ENCODE data around the gene RFX8.

Gene RFX8

DNA sequence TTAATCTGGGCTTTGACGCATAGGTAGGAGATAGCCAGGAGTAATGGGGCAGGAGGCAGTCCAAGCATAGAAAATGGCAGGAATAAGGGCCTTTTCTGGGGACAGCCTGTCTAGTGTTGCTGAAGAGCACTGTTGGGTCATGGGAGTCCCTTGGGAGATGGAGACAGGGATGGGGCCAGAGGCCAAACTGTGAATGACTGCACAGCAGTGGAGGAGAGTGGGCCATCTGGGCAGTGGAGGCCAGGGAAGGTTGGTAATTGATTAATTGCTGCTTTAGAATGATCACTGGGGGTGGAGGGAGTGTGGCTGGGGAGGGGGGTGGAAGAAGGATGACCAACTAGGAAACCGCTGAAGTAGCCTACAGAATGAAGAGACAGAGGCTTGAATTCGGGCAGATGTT is 59.0 kb downstream of the RFX8 start:
- H3K27ac ChIP-seq (ENCODE audit: low read depth, low read length): no peak overlapping the region
- no peak overlapping the region for H3K4me3 ChIP-seq (ENCODE audit: low read length)
- no peaks in the 10 kb centered on the region for H3K27me3 ChIP-seq (ENCODE audit: control insufficient read depth, insufficient read depth, low read length)
- no peaks in the 10 kb centered on the region for H3K36me3 ChIP-seq (ENCODE audit: control insufficient read depth, insufficient read depth, low read length)
- no peak overlapping the region for H3K9ac ChIP-seq (ENCODE audit: low read length)
- H3K4me1 ChIP-seq (ENCODE audit: control insufficient read depth, insufficient read depth, low read length): no peaks in the 10 kb centered on the region

DNA sequence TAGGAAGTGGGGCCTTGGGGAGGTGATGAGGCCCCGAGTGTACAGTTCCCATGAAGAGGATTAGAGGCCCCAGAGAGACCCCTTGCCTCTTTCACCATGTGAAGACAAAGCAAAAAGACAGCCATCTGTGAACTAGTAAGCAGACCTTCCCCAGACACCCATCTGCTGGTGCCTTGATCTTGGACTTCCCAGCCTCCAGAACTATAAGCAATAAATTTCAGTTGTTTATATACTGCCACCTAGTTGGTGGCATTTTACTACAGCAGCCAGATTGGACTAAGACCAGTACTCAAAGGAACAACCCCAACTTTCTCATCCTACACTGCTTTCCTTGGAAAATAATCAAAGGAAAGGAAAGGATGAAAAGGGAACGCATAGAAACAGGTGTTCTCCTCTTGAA is 59.7 kb downstream of the RFX8 start:
- Histone ChIP-seq H3K27me3 (ENCODE audit: control insufficient read depth, insufficient read depth, low read length) (no peaks in the 10 kb centered on the region), H3K4me1 (ENCODE audit: control insufficient read depth, insufficient read depth, low read length) (no peaks in the 10 kb centered on the region), H3K36me3 (ENCODE audit: control insufficient read depth, insufficient read depth, low read length) (no peaks in the 10 kb centered on the region), H3K4me3 (ENCODE audit: low read length) (no peak overlapping the region), H3K9ac (ENCODE audit: low read length) (no peak overlapping the region), H3K27ac (ENCODE audit: low read depth, low read length) (no peak overlapping the region)

DNA sequence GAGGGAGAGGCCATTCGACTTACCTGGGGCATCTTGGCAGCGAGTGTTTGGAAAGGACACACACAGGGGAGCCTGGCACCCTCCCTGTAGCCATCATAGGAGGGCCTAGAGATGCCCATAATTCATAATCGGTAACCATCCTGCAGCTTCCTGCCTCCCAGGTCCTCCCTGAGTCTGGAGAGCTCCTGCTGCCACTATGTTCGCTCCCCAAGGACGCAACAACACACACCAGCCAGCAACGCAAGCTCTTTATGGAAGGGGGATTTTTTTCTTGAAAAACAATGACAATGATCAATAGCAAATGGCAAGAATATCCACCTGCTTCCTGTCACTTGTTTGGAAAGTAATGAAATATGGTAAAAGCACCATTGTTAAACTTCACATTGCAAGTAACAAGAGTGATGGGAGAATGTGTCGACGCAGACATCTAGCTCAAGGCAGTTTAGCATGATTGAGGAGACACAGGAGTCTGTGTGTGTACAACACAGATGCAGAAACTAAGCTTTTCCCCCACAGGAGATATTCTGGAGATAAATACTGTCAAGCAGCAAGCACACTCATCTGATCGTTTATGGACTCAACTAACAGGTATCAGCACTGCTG is 62.7 kb downstream of the RFX8 start:
- H3K36me3 ChIP-seq (ENCODE audit: control insufficient read depth, insufficient read depth, low read length): no peaks in the 10 kb centered on the region
- H3K27ac ChIP-seq (ENCODE audit: low read depth, low read length): no peak overlapping the region
- H3K9ac ChIP-seq (ENCODE audit: low read length): no peak overlapping the region
- no peaks in the 10 kb centered on the region for H3K4me1 ChIP-seq (ENCODE audit: control insufficient read depth, insufficient read depth, low read length)
- H3K4me3 ChIP-seq (ENCODE audit: low read length): no peak overlapping the region
- no peaks in the 10 kb centered on the region for H3K27me3 ChIP-seq (ENCODE audit: control insufficient read depth, insufficient read depth, low read length)

DNA sequence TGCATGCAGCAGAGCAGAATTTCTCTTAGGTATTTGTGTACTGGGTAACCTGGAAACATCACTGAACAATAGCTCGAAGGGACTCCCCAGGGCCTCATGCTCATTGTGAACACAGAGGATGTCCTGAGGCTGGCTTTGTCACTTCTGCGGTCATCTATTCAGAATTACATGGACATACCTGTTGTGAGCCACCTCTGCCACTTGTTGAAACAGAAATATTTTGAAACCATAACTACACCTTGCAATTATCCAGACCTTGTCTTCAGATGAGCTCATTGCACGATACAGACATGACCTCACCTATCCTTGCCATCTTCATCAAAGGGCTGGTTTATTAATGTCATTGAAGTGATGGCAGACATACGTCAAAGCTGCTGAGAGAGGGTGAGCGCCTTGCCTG is 64.2 kb downstream of the RFX8 start:
- H3K27ac ChIP-seq (ENCODE audit: low read depth, low read length): no peak overlapping the region
- no peak overlapping the region for H3K4me3 ChIP-seq (ENCODE audit: low read length)
- no peaks in the 10 kb centered on the region for H3K27me3 ChIP-seq (ENCODE audit: control insufficient read depth, insufficient read depth, low read length)
- no peak overlapping the region for H3K9ac ChIP-seq (ENCODE audit: low read length)
- H3K4me1 ChIP-seq (ENCODE audit: control insufficient read depth, insufficient read depth, low read length): no peaks in the 10 kb centered on the region
- H3K36me3 ChIP-seq (ENCODE audit: control insufficient read depth, insufficient read depth, low read length): no peaks in the 10 kb centered on the region

DNA sequence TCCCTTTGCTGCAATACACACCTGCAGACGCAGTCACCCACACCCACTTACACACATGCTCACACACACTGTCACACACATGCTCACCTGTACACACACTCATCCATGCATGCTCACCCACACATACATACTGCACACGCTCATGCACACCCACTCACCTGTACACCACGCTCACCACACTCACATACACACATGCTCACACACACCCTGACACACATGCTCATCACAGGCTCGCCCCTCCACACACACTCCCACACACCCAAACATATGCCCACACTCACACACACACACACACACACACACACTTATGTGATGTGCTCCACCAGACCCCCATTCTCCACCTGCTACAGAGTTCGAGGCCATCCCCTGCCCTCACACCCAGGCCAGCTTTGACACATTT is 64.8 kb downstream of the RFX8 start:
- Histone ChIP-seq H3K27me3 (ENCODE audit: control insufficient read depth, insufficient read depth, low read length) (no peaks in the 10 kb centered on the region), H3K4me3 (ENCODE audit: low read length) (no peak overlapping the region), H3K27ac (ENCODE audit: low read depth, low read length) (no peak overlapping the region), H3K4me1 (ENCODE audit: control insufficient read depth, insufficient read depth, low read length) (no peaks in the 10 kb centered on the region), H3K9ac (ENCODE audit: low read length) (no peak overlapping the region), H3K36me3 (ENCODE audit: control insufficient read depth, insufficient read depth, low read length) (no peaks in the 10 kb centered on the region)

DNA sequence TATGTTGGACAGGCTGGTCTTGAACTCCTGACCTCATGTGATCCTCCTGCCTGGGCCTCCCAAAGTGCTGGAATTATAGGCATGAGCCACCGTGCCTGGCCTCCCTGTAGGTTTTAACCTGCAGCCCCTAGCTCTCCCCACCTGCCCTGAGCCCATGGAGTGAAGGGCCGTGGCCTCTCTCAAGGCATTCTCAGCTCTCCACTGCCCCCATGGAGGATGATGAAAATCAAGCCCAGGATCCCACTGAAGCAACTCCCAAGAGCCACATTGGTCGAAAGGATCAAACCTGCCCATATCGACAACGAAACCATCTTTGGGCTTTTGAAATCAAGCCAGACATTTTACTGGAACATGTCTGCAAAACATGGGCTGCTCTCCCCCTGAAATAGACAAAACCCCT is 65.2 kb downstream of the RFX8 start:
- no peak overlapping the region for H3K4me3 ChIP-seq (ENCODE audit: low read length)
- no peaks in the 10 kb centered on the region for H3K27me3 ChIP-seq (ENCODE audit: control insufficient read depth, insufficient read depth, low read length)
- H3K27ac ChIP-seq (ENCODE audit: low read depth, low read length): no peak overlapping the region
- no peaks in the 10 kb centered on the region for H3K4me1 ChIP-seq (ENCODE audit: control insufficient read depth, insufficient read depth, low read length)
- no peak overlapping the region for H3K9ac ChIP-seq (ENCODE audit: low read length)
- no peaks in the 10 kb centered on the region for H3K36me3 ChIP-seq (ENCODE audit: control insufficient read depth, insufficient read depth, low read length)

DNA sequence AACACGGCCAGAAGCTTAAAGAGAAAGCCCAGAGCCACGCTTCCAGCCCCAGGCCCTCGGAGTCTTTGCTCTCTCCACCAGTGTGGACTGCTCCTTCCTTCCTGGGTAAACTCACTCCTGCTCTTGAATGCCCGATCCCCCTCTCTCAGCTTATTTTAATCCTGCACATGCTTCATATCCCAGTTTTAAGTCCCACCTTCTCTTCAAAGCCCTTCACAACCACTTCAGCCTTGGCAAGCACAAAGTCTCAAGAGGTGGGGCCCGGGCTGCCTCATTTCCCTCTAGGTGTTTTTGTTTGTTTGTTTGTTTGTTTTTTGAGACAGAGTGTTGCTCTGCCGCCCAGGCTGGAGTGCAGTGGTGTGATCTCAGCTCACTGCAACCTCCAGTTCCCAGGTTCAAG is 66.0 kb downstream of the RFX8 start:
- Histone ChIP-seq H3K9ac (ENCODE audit: low read length) (no peak overlapping the region), H3K27me3 (ENCODE audit: control insufficient read depth, insufficient read depth, low read length) (no peaks in the 10 kb centered on the region), H3K4me1 (ENCODE audit: control insufficient read depth, insufficient read depth, low read length) (no peaks in the 10 kb centered on the region), H3K4me3 (ENCODE audit: low read length) (no peak overlapping the region), H3K36me3 (ENCODE audit: control insufficient read depth, insufficient read depth, low read length) (no peaks in the 10 kb centered on the region), H3K27ac (ENCODE audit: low read depth, low read length) (no peak overlapping the region)

DNA sequence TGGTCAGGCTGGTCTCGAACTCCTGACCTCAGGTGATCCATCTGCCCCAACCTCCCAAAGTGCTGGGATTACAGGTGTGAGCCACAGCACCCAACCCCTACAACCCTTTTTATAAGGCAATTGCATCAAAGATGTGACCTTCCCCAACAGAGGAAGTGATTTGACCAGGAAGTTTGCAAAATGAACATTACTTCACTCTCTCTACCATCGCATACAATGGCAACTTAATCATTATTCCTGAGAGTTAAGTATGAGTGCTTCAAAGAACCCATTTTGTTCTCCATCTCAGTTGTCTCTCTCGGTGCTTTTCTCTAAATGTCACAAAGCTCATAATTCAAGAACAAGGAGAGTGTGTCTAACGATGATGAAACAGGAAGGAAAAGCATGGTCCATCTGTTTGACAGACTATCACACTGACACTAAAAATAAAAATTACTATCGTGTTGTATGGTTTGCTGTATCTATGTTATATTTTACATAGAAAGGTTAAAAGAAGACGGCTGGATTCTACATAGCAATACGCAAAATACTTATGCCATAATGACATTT is 69.5 kb downstream of the RFX8 start:
- no peak overlapping the region for H3K9ac ChIP-seq (ENCODE audit: low read length)
- H3K27ac ChIP-seq (ENCODE audit: low read depth, low read length): no peak overlapping the region
- H3K27me3 ChIP-seq (ENCODE audit: control insufficient read depth, insufficient read depth, low read length): no peaks in the 10 kb centered on the region
- H3K4me3 ChIP-seq (ENCODE audit: low read length): no peak overlapping the region
- H3K4me1 ChIP-seq (ENCODE audit: control insufficient read depth, insufficient read depth, low read length): no peaks in the 10 kb centered on the region
- H3K36me3 ChIP-seq (ENCODE audit: control insufficient read depth, insufficient read depth, low read length): no peaks in the 10 kb centered on the region

DNA sequence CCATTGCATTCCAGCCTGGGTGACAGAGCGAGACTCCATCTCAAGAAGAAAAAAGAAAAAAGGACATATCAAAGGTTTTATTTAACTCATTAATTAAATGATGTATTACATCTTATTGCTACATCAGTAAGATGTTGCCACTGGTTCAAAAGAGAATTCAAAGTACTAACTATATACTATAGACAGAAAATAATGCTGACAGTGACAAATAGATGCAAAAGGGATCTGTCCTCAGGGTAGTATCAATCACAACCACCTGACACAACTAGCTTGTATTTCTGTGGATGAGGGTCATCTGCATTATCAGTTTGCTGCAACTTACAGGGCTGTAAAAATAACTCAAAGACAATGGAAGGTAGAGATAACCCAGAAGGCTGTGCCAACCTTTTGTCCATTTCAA is 71.2 kb downstream of the RFX8 start:
- Histone ChIP-seq H3K4me3 (ENCODE audit: low read length) (no peak overlapping the region), H3K27ac (ENCODE audit: low read depth, low read length) (no peak overlapping the region), H3K4me1 (ENCODE audit: control insufficient read depth, insufficient read depth, low read length) (no peaks in the 10 kb centered on the region)

DNA sequence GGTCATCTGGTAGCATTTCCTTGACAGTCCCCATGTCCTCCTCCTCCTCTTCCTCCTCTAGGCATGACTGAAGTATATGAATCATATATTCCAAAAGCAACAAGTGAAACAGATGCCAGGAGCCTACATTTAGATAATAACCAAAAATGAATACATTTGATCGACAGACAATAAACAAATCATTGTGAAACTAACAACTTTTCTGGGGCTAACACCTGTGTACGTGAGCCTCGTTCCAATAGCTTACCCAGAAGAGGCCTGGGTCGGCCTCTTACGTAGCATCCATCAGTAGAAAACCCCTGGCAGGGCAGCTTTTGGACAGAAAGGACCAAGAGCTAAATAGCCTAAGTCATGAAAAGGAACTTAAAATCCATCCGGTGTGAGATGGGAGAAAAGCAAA is 72.3 kb downstream of the RFX8 start:
- Histone ChIP-seq H3K27me3 (ENCODE audit: control insufficient read depth, insufficient read depth, low read length) (no peaks in the 10 kb centered on the region), H3K9ac (ENCODE audit: low read length) (no peak overlapping the region), H3K4me1 (ENCODE audit: control insufficient read depth, insufficient read depth, low read length) (no peaks in the 10 kb centered on the region), H3K36me3 (ENCODE audit: control insufficient read depth, insufficient read depth, low read length) (no peaks in the 10 kb centered on the region), H3K27ac (ENCODE audit: low read depth, low read length) (no peak overlapping the region), H3K4me3 (ENCODE audit: low read length) (no peak overlapping the region)

More for the DNA sequence above, 71.2 kb downstream of the RFX8 start:
- H3K27me3 ChIP-seq (ENCODE audit: control insufficient read depth, insufficient read depth, low read length): no peaks in the 10 kb centered on the region
- no peak overlapping the region for H3K9ac ChIP-seq (ENCODE audit: low read length)
- no peaks in the 10 kb centered on the region for H3K36me3 ChIP-seq (ENCODE audit: control insufficient read depth, insufficient read depth, low read length)

DNA sequence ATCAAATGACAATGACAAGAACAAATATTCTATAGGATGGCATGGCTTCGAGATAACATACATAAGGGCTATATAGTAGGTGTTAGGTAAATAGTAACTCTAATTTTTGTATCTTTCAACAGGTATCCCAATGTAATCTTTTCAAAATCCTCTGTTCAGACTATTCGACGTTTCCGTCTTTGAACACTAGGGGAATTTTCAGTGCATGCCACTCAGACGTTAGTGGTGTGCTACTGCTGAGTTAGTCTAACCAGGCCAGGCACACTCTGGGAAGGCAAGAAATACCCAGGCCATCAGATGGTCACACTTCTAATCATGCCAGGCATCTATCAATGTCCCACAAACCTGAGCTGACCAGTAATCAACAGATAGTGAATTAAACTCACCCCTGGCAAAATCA is 73.0 kb downstream of the RFX8 start:
- Histone ChIP-seq H3K9ac (ENCODE audit: low read length) (no peak overlapping the region), H3K4me1 (ENCODE audit: control insufficient read depth, insufficient read depth, low read length) (no peaks in the 10 kb centered on the region), H3K27me3 (ENCODE audit: control insufficient read depth, insufficient read depth, low read length) (no peaks in the 10 kb centered on the region), H3K27ac (ENCODE audit: low read depth, low read length) (no peak overlapping the region), H3K36me3 (ENCODE audit: control insufficient read depth, insufficient read depth, low read length) (no peaks in the 10 kb centered on the region), H3K4me3 (ENCODE audit: low read length) (no peak overlapping the region)

DNA sequence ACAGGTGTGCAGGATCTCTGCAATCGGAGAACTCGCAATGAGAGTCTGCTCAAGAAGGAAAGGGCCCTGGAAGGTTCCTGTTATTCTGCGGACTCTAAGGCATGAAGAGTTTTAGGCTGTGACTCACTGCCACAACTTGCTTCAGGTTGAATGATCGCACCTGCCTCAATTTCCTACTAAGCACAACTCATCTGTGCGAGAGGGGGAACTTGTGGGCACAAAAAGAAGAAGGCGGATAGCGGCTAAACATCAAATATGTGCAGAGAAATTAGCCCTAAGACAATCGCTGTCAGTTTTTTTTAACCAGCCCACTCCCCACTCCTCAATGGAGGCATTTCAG is 73.6 kb downstream of the RFX8 start:
- Histone ChIP-seq H3K36me3 (ENCODE audit: control insufficient read depth, insufficient read depth, low read length) (no peaks in the 10 kb centered on the region), H3K4me3 (ENCODE audit: low read length) (no peak overlapping the region), H3K4me1 (ENCODE audit: control insufficient read depth, insufficient read depth, low read length) (no peaks in the 10 kb centered on the region), H3K27me3 (ENCODE audit: control insufficient read depth, insufficient read depth, low read length) (no peaks in the 10 kb centered on the region), H3K9ac (ENCODE audit: low read length) (no peak overlapping the region), H3K27ac (ENCODE audit: low read depth, low read length) (no peak overlapping the region)

DNA sequence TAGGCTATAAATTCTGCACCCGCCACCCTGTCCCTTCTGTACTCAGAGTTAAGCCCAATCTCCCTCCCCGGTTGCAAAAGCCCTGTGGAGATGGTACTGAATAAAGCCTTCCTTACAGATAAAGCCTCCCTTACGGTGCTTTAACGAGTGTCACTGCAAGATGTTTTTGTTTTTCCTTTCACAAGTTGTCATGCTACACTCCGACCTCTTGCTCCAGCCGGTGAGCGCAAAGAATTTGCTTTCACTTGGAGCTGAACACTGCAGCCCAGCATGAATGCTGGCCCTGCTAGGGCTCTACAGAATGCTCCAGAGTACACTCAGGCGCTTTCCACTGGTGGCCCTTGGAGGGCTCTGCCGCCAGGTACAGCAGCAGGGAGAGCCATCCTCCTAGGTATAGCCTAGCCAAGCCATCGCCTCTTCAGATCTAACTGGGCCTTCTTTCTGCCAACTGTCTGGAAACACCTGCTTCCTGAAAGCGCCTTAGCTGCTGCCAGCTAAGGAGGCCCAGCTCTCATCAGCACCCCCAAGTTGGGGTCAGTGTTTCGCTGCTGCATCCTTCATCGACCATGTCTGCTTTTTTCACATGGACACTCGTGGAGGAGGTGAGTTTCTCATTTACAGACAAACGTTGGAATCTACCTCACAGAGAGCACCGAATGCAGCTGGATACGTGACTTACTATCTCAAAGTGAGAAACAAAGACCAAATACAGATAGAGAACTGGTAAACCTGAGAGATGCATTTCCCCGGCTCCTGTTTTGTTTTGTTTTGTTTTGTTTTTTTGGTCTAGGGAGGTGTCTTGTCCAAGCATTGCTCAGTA is 74.2 kb downstream of the RFX8 start:
- no peak overlapping the region for H3K4me3 ChIP-seq (ENCODE audit: low read length)
- H3K4me1 ChIP-seq (ENCODE audit: control insufficient read depth, insufficient read depth, low read length): no peaks in the 10 kb centered on the region
- H3K27me3 ChIP-seq (ENCODE audit: control insufficient read depth, insufficient read depth, low read length): no peaks in the 10 kb centered on the region
- no peak overlapping the region for H3K9ac ChIP-seq (ENCODE audit: low read length)
- no peaks in the 10 kb centered on the region for H3K36me3 ChIP-seq (ENCODE audit: control insufficient read depth, insufficient read depth, low read length)
- no peak overlapping the region for H3K27ac ChIP-seq (ENCODE audit: low read depth, low read length)
